GM19035 (cell line): ENCODE measurements around the gene RICTOR.
"Not testable (repeated sequence)": the region's sequence is repeated elsewhere in the genome, so short reads cannot be mapped to it uniquely, and the experiment has no call there.

ENCODE experiments used
- ATAC-seq: cut with Tn5 transposase; IDR thresholded peaks from one replicate; pipeline ENCODE4 v1.9.1; 2021; ENCODE audit not compliant: unreplicated experiment

Gene RICTOR

GRCh38 chr5:39058178-39058921 is 15.8 kb downstream of the RICTOR start:
- peak; percentile 88 for ATAC-seq

- peak; percentile 69 for ATAC-seq
Observed at GRCh38 chr5:39057734-39058133, 16.5 kb downstream of the RICTOR start.

GRCh38 chr5:39055768-39056398 is 18.3 kb downstream of the RICTOR start:
- ATAC-seq: no peak

- no peak for ATAC-seq
Observed at GRCh38 chr5:39055027-39055767, 19.0 kb downstream of the RICTOR start.

- ATAC-seq: no peak
Observed at GRCh38 chr5:39053189-39053588, 21.0 kb downstream of the RICTOR start.

- no peak for ATAC-seq
Observed at GRCh38 chr5:39052141-39052540, 22.1 kb downstream of the RICTOR start.

- ATAC-seq: no peak
Observed at GRCh38 chr5:39049315-39049714, 24.9 kb downstream of the RICTOR start.

GRCh38 chr5:39040875-39041274 is 33.3 kb downstream of the RICTOR start:
- ATAC-seq: no peak

GRCh38 chr5:39034493-39034892 is 39.7 kb downstream of the RICTOR start:
- ATAC-seq: not testable (repeated sequence)

GRCh38 chr5:39031041-39031440 is 43.2 kb downstream of the RICTOR start:
- no peak for ATAC-seq

GRCh38 chr5:39025456-39025855 is 48.7 kb downstream of the RICTOR start:
- no peak for ATAC-seq

GRCh38 chr5:39024884-39025283 is 49.3 kb downstream of the RICTOR start:
- no peak for ATAC-seq

- ATAC-seq: no peak
Observed at GRCh38 chr5:39024005-39024404, 50.2 kb downstream of the RICTOR start.

GRCh38 chr5:39023121-39023520 is 51.1 kb downstream of the RICTOR start:
- ATAC-seq: no peak

GRCh38 chr5:39022151-39022550 is 52.0 kb downstream of the RICTOR start:
- no peak for ATAC-seq

- ATAC-seq: no peak
Observed at GRCh38 chr5:39021413-39021812, 52.8 kb downstream of the RICTOR start.

GRCh38 chr5:39020458-39020857 is 53.7 kb downstream of the RICTOR start:
- no peak for ATAC-seq

GRCh38 chr5:39019254-39019653 is 54.9 kb downstream of the RICTOR start:
- ATAC-seq: no peak

GRCh38 chr5:39017504-39017903 is 56.7 kb downstream of the RICTOR start:
- no peak for ATAC-seq

GRCh38 chr5:39016587-39017275 is 57.5 kb downstream of the RICTOR start:
- ATAC-seq: no peak
